ENCODE results near the gene NTNG2.

- no peak for TF ChIP-seq POLR2AphosphoS5 (IDR thresholded peaks at IDR 0.05)
- no peak for TF ChIP-seq CTCF (IDR thresholded peaks at IDR 0.05)
- no peak for TF ChIP-seq POLR2A (IDR thresholded peaks at IDR 0.05)
- no peak for TF ChIP-seq EP300 (IDR thresholded peaks at IDR 0.05; ENCODE audit: low read depth)
Observed at GRCh38 chr9:132193227-132194124, 31.6 kb downstream of the NTNG2 start.

Measured in transverse colon (tissue), 4 donors.